ENCODE data around the gene RAI1.

The RAI1 gene

GRCh38 chr17:17696882-17697633, 15.8 kb downstream of the RAI1 start:
- no peak for TF ChIP-seq CTCF (IDR thresholded peaks at IDR 0.05; ENCODE audit: low read length, missing control alignments)
- DNase-seq (ENCODE audit: low read depth), result no peak
- H3K4me3 ChIP-seq (replicated peaks; ENCODE audit: low read depth, low read length), result no peak overlapping the region

GRCh38 chr17:17698371-17698770, 17.1 kb downstream of the RAI1 start:
- no peak overlapping the region for H3K4me3 ChIP-seq (replicated peaks; ENCODE audit: low read depth, low read length)
- TF ChIP-seq CTCF (IDR thresholded peaks at IDR 0.05; ENCODE audit: low read length, missing control alignments), result no peak
- no peak for DNase-seq (ENCODE audit: low read depth)

- H3K4me3 ChIP-seq (replicated peaks; ENCODE audit: low read depth, low read length), result no peak overlapping the region
- DNase-seq (ENCODE audit: low read depth), result no peak
- TF ChIP-seq CTCF (IDR thresholded peaks at IDR 0.05; ENCODE audit: low read length, missing control alignments), result no peak
Observed at GRCh38 chr17:17698869-17699351, 17.7 kb downstream of the RAI1 start.

DNA sequence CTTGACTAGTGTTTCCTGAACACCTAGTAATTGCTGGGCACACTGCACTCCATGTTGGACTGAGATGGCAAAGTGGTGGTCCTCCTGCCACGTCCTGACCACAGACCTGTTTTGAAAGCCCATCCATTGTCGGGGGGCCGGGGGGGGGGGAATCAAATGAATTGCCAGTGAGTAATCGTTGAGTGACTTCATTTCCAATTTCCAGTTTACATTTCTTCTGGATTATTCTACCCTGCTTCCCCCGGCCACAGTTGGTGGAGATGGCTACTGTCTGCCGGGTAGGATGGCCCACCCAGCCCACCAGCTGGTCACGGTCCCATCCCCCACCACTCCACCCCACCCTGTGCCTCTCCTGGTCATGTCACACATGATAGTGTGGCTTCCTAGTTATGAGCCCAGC, 18.2 kb downstream of the RAI1 start:
- TF ChIP-seq CTCF (IDR thresholded peaks at IDR 0.05; ENCODE audit: low read length, missing control alignments), result no peak
- no peak for DNase-seq (ENCODE audit: low read depth)
- no peak overlapping the region for H3K4me3 ChIP-seq (replicated peaks; ENCODE audit: low read depth, low read length)

DNA sequence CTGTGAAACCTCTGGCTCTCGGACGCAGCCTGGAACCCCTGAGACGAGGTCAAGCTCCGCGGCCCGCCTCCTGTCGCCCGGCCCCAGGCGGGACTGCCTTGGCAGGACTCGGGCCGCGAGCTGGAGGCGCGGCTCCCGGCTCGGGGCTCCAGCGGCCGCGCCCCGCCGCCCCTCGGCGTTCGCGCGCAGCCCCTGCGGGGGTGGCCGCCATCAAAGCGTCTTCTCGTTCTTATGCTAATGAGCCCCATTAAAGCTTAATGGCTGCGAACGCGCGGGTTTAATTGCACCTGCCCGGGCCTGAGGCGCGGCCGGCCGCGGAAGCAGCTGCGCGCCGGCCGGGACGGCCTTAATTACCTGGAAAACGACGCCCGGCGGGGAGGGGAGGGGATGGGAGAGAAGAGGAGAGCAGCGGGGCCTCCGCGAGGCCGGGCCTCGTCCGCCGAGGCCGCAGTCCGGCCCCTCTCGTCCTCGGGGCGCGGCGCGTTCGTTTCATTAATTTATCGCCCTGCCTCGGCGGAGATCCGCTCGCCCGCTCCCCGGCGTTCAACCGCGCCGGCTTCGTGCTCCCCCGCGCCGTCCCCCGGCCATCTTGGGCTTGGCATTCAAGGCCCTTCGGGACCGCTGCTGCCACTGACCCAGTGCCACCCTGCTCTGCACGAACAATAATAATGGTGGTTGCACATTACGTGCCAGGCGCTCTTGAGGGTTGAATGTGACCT, 19.2 kb downstream of the RAI1 start:
- no peak overlapping the region for H3K4me3 ChIP-seq (replicated peaks; ENCODE audit: low read depth, low read length)
- no peak for DNase-seq (ENCODE audit: low read depth)
- TF ChIP-seq CTCF (IDR thresholded peaks at IDR 0.05; ENCODE audit: low read length, missing control alignments), result no peak

GRCh38 chr17:17701112-17701511, 19.9 kb downstream of the RAI1 start:
- DNase-seq (ENCODE audit: low read depth), result no peak
- TF ChIP-seq CTCF (IDR thresholded peaks at IDR 0.05; ENCODE audit: low read length, missing control alignments), result no peak
- no peak overlapping the region for H3K4me3 ChIP-seq (replicated peaks; ENCODE audit: low read depth, low read length)
